ENCODE data around the gene ELOVL5. TPM values are rescaled to one million over a fixed set of nuclear protein-coding genes. Genes with fewer than 3 reads are reported as not detected.
"Not testable (repeated sequence)": the region's sequence is repeated elsewhere in the genome, so short reads cannot be mapped to it uniquely, and the experiment has no call there.

ELOVL5 gene
- total RNA-seq, 1 experiment from 2014 or later, result 42.9 TPM

DNA sequence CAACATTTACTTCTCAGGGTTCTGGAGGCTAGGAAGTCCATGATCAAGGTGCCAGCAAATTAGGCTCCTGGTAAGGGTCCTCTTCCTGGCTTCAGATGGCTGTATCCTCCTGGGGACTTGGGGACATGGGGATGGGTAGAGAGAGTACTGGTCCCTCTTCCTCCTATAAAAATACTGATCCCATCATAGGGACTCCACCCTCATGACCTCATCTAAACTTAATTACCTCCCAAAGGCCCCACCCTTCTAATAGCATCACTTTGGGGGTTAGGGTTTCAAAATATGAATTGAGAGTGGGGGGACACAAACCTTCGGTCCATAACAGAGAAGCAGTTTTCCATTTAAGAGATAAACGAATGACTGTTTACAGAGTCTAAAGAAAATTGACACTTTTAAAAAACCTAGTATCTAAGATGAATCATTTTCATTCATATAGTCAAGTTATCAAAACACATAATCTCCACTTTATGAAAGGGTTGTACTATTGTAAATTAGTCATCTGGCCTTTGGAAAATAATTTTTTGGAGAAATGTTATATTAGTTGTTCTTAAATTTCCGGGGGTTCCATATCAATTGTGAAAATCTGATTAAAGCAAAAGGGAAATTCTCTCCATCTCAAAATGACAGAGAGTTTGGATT, 33.5 kb downstream of the ELOVL5 start:
- DNase-seq (ENCODE audit: low read depth, low spot score), result no peak
- in situ Hi-C loops (cut with HindIII; ENCODE audit: low pct_unique_long_range_greater_than_20kb, low sequenced_read_pairs), result no loop called here

- in situ Hi-C loops (cut with HindIII; ENCODE audit: low pct_unique_long_range_greater_than_20kb, low sequenced_read_pairs), result no loop called here
- DNase-seq (ENCODE audit: low read depth, low spot score), result no peak
Measured at GRCh38 chr6:53313784-53314400, 34.9 kb downstream of the ELOVL5 start.

DNA sequence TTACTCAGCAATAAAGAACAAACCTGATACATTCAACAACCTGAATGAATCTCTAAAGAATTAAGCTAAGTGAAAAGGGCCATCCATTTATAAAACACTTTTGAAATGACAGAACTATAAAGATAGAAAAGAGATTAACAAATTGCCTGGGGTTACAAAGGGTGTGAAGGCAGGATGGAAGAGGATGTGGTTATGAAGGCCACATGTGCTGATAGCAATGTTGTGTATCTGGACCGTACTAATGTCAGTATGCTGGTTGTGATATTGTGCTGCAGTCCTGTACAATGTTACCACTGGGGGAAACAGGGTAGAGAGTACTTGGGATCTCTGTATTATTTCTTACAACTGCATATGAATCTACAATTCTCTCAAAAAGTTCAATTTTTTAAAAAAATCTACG, 36.4 kb downstream of the ELOVL5 start:
- DNase-seq (ENCODE audit: low read depth, low spot score), result no peak
- in situ Hi-C loops (cut with HindIII; ENCODE audit: low pct_unique_long_range_greater_than_20kb, low sequenced_read_pairs), result no loop called here

GRCh38 chr6:53311586-53311935, 37.2 kb downstream of the ELOVL5 start:
- in situ Hi-C loops (cut with HindIII; ENCODE audit: low pct_unique_long_range_greater_than_20kb, low sequenced_read_pairs), result no loop called here
- no peak for DNase-seq (ENCODE audit: low read depth, low spot score)

GRCh38 chr6:53310771-53311585, 37.8 kb downstream of the ELOVL5 start:
- DNase-seq (ENCODE audit: low read depth, low spot score), result no peak
- in situ Hi-C loops (cut with HindIII; ENCODE audit: low pct_unique_long_range_greater_than_20kb, low sequenced_read_pairs), result no loop called here

DNA sequence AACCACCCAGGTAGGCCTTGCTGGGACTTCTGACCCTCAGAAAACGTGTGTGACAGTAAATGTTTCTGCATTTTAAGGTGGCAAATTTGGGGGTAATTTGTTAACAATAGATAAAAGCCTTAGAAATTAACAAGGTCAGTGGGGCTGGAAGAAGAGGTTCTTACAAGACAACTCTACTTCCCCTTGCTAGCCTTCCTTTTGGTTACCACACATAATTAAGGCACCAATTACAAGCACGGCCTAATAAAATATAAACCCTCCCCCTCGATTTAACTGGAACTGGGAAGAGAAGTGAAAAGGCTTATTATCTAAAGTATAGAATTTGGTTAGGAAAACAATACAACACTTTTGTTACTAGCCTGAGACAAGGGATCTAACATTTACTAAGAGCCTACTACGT, 38.8 kb downstream of the ELOVL5 start:
- DNase-seq (ENCODE audit: low read depth, low spot score), result no peak
- in situ Hi-C loops (cut with HindIII; ENCODE audit: low pct_unique_long_range_greater_than_20kb, low sequenced_read_pairs), result no loop called here

- peak; percentile 12 for DNase-seq (ENCODE audit: low read depth, low spot score)
- in situ Hi-C loops (cut with HindIII; ENCODE audit: low pct_unique_long_range_greater_than_20kb, low sequenced_read_pairs), result no loop called here
Measured at GRCh38 chr6:53309059-53309900, 39.5 kb downstream of the ELOVL5 start.

DNA sequence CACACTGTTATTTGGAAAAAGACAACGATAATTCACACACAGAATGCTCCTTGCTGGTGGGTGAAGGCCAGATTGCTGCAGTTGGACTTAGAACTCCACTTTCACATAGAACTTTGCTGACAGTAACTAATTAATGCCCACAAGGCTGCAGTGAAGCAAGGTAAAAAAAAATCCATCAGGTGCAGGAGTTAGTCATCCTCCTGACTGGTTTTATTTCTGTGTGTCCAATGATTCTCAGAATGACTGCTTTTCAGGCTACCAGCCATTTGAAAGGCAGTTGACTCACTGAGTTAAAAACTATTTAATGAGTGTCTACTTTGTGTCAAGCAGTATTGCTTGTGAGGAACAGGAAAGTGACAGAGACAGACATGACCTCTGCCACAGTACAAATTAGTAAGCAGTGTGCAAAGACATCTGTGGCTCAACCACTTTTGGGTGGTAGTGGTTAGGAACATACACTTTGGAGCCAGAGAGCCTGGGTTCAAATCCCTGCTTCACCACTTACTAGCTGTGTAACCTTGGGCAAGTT, 41.9 kb downstream of the ELOVL5 start:
- no peak for DNase-seq (ENCODE audit: low read depth, low spot score)
- in situ Hi-C loops (cut with HindIII; ENCODE audit: low pct_unique_long_range_greater_than_20kb, low sequenced_read_pairs), result no loop called here

DNA sequence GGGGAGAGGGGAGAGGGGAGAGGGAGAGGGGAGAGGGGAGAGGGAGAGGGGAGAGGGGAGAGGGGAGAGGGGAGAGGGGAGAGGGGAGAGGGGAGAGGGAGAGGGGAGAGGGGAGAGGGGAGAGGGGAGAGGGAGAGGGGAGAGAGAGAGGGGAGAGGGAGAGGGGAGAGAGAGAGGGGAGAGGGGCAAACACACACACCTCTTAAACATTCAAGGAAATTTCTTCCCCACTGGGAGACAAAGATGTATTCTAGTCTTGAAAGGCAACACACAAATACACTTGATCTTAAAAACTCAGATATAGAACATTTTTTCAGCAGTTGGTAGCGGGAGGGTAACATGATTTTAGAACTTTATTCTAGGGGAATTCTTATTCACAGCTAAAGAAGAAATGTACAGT, 42.5 kb downstream of the ELOVL5 start:
- DNase-seq (ENCODE audit: low read depth, low spot score); in situ Hi-C loops (cut with HindIII; ENCODE audit: low pct_unique_long_range_greater_than_20kb, low sequenced_read_pairs): not testable (repeated sequence)

DNA sequence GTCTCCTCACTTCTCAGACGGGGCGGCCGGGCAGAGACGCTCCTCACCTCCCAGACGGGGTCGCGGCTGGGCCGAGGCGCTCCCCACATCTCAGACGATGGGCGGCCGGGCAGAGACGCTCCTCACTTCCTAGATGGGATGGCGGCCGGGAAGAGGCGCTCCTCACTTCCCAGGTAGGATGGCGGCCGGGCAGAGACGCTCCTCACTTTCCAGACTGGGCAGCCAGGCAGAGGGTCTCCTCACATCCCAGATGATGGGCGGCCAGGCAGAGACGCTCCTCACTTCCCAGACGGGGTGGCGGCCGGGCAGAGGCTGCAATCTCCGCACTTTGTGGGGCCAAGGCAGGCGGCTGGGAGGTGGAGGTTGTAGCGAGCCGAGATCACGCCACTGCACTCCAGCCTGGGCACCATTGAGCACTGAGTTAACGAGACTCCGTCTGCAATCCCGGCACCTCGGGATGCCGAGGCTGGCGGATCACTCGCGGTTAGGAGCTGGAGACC, 43.2 kb downstream of the ELOVL5 start:
- in situ Hi-C loops (cut with HindIII; ENCODE audit: low pct_unique_long_range_greater_than_20kb, low sequenced_read_pairs); DNase-seq (ENCODE audit: low read depth, low spot score): not testable (repeated sequence)

- DNase-seq (ENCODE audit: low read depth, low spot score); in situ Hi-C loops (cut with HindIII; ENCODE audit: low pct_unique_long_range_greater_than_20kb, low sequenced_read_pairs): not testable (repeated sequence)
Measured at GRCh38 chr6:53304953-53305352, 43.8 kb downstream of the ELOVL5 start.

DNA sequence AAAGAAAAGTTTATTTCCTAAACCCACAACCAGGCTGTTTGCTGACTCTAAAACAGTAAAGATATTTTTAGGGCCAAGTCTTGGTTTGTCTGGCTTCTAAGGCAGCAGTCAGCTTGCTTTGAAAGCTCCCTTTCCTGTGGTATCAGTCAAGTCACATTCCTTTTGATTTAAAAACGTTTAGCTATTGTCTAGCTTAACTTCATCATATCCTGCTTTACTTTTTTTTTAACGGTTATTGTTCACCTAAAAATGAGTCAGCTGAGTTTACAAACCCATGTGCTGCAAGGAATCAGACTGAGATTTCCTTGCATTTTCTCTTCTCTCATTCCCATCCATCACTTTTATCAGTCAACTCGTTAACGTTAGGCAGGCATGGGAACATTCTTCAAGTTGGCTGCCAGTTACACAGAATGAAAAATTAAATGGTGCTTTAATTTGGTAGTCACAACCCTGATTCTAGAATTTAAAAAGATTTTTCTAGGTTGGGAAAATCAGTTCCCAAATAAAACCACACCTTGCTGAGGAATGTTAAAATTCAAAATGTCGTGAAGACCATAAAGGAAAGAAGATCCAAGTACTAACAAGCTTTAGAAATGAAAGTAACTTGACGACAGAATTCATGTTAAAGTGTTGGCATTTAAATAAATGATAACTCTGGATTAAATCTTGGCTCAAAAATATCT, 45.9 kb downstream of the ELOVL5 start:
- DNase-seq (ENCODE audit: low read depth, low spot score), result no peak
- in situ Hi-C loops (cut with HindIII; ENCODE audit: low pct_unique_long_range_greater_than_20kb, low sequenced_read_pairs), result no loop called here

DNA sequence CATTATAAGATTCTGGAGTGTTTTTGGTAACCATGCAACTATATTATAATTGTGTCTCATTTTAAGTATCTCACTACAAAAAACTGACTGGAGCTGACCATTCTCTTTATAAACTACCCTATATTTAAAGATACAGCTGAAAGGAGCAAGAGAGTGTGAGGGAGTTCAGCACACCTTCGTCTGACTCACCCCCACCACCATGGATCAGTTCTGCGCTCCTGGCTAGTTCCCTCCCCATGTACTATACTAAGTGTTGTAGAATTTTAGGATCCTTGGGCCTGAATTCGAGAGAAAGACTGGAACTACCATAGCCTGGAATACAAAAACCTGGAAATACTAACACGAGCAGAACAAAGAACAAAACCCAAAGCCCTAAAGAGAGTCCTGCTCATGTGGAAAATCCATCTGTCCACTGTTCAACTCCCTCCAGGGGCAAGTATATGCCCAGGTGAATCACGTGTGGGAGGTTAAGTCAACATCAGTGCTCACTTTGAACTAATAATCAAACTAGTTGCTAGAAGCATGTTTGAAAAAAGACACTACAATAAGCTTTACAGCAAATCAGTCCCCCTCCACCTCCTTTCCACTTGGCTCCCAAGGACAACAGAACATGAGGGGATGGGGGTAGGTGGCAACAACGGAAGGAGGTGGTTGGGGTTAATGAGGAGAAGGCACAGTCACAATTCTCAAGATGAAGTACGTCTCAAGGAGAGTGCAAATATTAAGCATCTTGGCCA, 46.8 kb downstream of the ELOVL5 start:
- DNase-seq (ENCODE audit: low read depth, low spot score), result no peak
- in situ Hi-C loops (cut with HindIII; ENCODE audit: low pct_unique_long_range_greater_than_20kb, low sequenced_read_pairs), result no loop called here

- DNase-seq (ENCODE audit: low read depth, low spot score), result no peak
- in situ Hi-C loops (cut with HindIII; ENCODE audit: low pct_unique_long_range_greater_than_20kb, low sequenced_read_pairs), result no loop called here
Measured at GRCh38 chr6:53300656-53301551, 47.8 kb downstream of the ELOVL5 start.

DNA sequence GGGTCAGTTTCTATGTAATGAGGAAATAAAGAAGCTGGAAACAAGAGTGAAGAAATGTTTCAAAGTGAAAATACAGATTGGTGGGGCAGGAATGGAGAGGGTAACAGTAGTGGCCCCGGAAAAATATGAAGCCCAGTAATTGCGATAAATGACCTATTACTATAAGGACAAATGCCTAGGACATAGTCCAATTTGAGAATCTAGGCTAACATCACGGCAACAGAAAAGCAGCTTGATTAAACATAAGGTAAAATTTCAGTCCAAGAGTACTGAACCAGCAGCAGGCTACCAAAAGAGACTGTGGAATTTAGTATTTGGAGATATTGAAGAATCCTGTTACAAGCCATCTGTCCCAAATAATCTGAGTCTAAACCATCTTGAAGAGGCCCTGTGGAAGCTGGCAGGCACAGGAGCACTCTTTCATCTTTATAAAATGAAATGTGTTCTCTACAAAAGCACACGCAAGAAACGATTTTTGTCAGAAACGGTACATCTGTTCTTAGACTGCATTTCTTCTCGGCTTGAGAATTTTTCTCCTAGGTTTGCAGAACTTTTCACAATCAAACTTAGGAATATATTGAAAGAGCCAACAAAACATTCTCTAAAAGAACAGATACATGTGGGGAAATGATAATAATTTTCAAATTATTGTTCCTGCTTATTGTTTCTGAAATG, 49.3 kb downstream of the ELOVL5 start:
- in situ Hi-C loops (cut with HindIII; ENCODE audit: low pct_unique_long_range_greater_than_20kb, low sequenced_read_pairs), result no loop called here
- DNase-seq (ENCODE audit: low read depth, low spot score), result no peak

Data from SK-MEL-5 (cell line).